Tibial nerve (tissue), 4 donors: Measurements from ENCODE around the gene BRK1. TPM values are rescaled to one million over a fixed set of nuclear protein-coding genes. Genes with fewer than 3 reads are reported as not detected.
"Not testable (repeated sequence)": the region's sequence is repeated elsewhere in the genome, so short reads cannot be mapped to it uniquely, and the experiment has no call there.

Experiments used
- DNase-seq, 2 donors: peaks; one replicate each; pipeline ENCODE4 v3.0.0-alpha.2; 2019; ENCODE audit warnings: low spot score in 2 of 2
- H3K27ac ChIP-seq, 4 donors: fragments of 200-600 bp; sonication (generic) in 3 of 4; one replicate each; pipeline ENCODE4 v1.5.1; 2017 to 2019; ENCODE audit warnings: mild to moderate bottlenecking in 1 of 4
- H3K27me3 ChIP-seq, 2 donors: fragments of 200-600 bp; sonication (generic) in 1 of 2; one replicate each; pipeline versions ENCODE4 v1.5.1 to v1.6.0; 2017 to 2019
- H3K36me3 ChIP-seq, 3 donors: fragments of 200-600 bp; sonication (generic); one replicate each; pipeline ENCODE4 v1.5.1; 2018 to 2019
- H3K4me1 ChIP-seq, 4 donors: fragments of 200-600 bp; sonication (generic) in 3 of 4; one replicate each; pipeline ENCODE4 v1.5.1; 2017 to 2019
- H3K4me3 ChIP-seq, 4 donors: fragments of 200-600 bp; sonication (generic) in 3 of 4; one replicate each; pipeline ENCODE4 v1.5.1; 2017 to 2019; ENCODE audit warnings: mild to moderate bottlenecking in 1 of 4, moderate library complexity in 1 of 4
- H3K9me3 ChIP-seq, 4 donors: fragments of 200-600 bp; sonication (generic) in 3 of 4; one replicate each; pipeline ENCODE4 v1.5.1; 2017 to 2019
- CTCF ChIP-seq, 5 experiments: fragments of 200-600 bp in 3 of 5; fragments of 450-650 bp in 2 of 5; sonication (generic) in 3 of 5; IDR thresholded peaks; one replicate each; pipeline ENCODE4 v1.5.1; 2016 to 2019; ENCODE audit warnings: antibody characterized with exemption in 5 of 5, mild to moderate bottlenecking in 3 of 5, moderate library complexity in 2 of 5
- EP300 ChIP-seq, 2 donors: sonication (generic); formaldehyde crosslinking; IDR thresholded peaks; one replicate each; pipeline ENCODE4 v1.6.1; 2017; ENCODE audit warnings: antibody characterized with exemption in 2 of 2, mild to moderate bottlenecking in 1 of 2
- POLR2A ChIP-seq, 2 donors: fragments of 450-650 bp; IDR thresholded peaks; one replicate each; pipeline ENCODE4 v1.6.1; 2017; ENCODE audit warnings: antibody characterized with exemption in 2 of 2, mild to moderate bottlenecking in 2 of 2, moderate library complexity in 2 of 2
- WGBS, 2 donors: methylation state at CpG; one replicate each; pipeline ENCODE4 v1.1.5; 2018; 5-methylcytosine and 5-hydroxymethylcytosine counted together
- total RNA-seq, 4 donors: library from RNA; depleted of rRNA; stranded (reverse); fragments of >200 nt; gene quantifications; one replicate each; pipeline ENCODE4 v1.1.0, GENCODE V29; 2016

Gene BRK1
- 10 to 100 TPM; 50.2 to 97.5 (median 77.5) TPM for total RNA-seq

- no peaks in the 10 kb centered on the region for H3K9me3 ChIP-seq
- H3K27ac ChIP-seq, result peak within 1 kb of the TSS; percentile 72 to 87 (median 79)
- peak in 1 of 5 experiments; percentile 41 for TF ChIP-seq CTCF (IDR thresholded peaks at IDR 0.05)
- peak; percentile 86 to 88 for TF ChIP-seq EP300 (IDR thresholded peaks at IDR 0.05)
- peak; percentile 63 to 84 for TF ChIP-seq POLR2A (IDR thresholded peaks at IDR 0.05)
- WGBS, 2 donors, result 0% methylated on average over 47 to 54 of the region's 54 CpGs
- no peaks in the 10 kb centered on the region for H3K27me3 ChIP-seq
- H3K4me1 ChIP-seq, result peaks cover 0 to 31% (median 18%) of the 10 kb centered on the region in 4 donors
- H3K4me3 ChIP-seq, result peak within 1 kb of the TSS; percentile 49 to 92 (median 82)
- H3K36me3 ChIP-seq, result peaks cover 0 to 19% (median 0%) of the 10 kb centered on the region in 3 donors
- DNase-seq, result peak; percentile 88 to 91
These were observed at the start of gene BRK1 for GRCh38 chr3:10115326-10116137. TSS of gene BRK1 (plus strand) at chr3:10115675. CDS start at chr3:10115702, 27 bp downstream.

DNA sequence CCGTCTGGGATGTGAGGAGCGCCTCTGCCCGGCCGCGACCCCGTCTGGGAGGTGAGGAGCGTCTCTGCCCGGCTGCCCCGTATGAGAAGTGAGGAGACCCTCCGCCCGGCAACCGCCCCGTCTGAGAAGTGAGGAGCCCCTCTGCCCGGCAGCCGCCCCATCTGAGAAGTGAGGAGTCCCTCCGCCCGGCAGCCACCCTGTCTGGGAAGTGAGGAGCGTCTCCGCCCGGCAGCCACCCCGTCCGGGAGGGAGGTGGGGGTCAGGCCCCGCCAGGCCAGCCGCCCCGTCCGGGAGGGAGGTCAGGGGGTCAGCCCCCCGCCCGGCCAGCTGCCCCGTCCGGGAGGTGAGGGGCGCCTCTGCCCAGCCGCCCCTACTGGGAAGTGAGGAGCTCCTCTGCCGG lies 45.4 kb upstream of the BRK1 start:
- WGBS, 2 donors, result 98% methylated on average over 17 of the region's 33 CpGs; no CpG with 5 or more reads in 1 of the 2 donors
- not testable (repeated sequence) for H3K4me1 ChIP-seq, H3K4me3 ChIP-seq, H3K27ac ChIP-seq, H3K36me3 ChIP-seq, H3K9me3 ChIP-seq, DNase-seq, H3K27me3 ChIP-seq

GRCh38 chr3:10074666-10075065 lies 40.8 kb upstream of the BRK1 start:
- H3K4me1 ChIP-seq, result no peaks in the 10 kb centered on the region
- H3K36me3 ChIP-seq, result no peaks in the 10 kb centered on the region
- no peak overlapping the region for H3K4me3 ChIP-seq
- no peaks in the 10 kb centered on the region for H3K27me3 ChIP-seq
- no peak overlapping the region for H3K27ac ChIP-seq
- TF ChIP-seq POLR2A (IDR thresholded peaks at IDR 0.05) (no peak), CTCF (IDR thresholded peaks at IDR 0.05) (no peak)
- no peaks in the 10 kb centered on the region for H3K9me3 ChIP-seq
- DNase-seq, result no peak

GRCh38 chr3:10081871-10082270 lies 33.6 kb upstream of the BRK1 start:
- H3K9me3 ChIP-seq, result no peaks in the 10 kb centered on the region
- no peak overlapping the region for H3K4me3 ChIP-seq
- no peaks in the 10 kb centered on the region for H3K36me3 ChIP-seq
- TF ChIP-seq POLR2A (IDR thresholded peaks at IDR 0.05) (no peak), CTCF (IDR thresholded peaks at IDR 0.05) (no peak), EP300 (IDR thresholded peaks at IDR 0.05) (no peak)
- DNase-seq, result no peak
- no peaks in the 10 kb centered on the region for H3K27me3 ChIP-seq
- no peaks in the 10 kb centered on the region for H3K4me1 ChIP-seq
- WGBS, 2 donors, result 92 to 95% methylated on average over 4 of the region's 4 CpGs
- no peak overlapping the region for H3K27ac ChIP-seq

- H3K4me1 ChIP-seq, result no peaks in the 10 kb centered on the region
- no peaks in the 10 kb centered on the region for H3K9me3 ChIP-seq
- no peak for TF ChIP-seq EP300 (IDR thresholded peaks at IDR 0.05)
- no peak for TF ChIP-seq POLR2A (IDR thresholded peaks at IDR 0.05)
- no peak for TF ChIP-seq CTCF (IDR thresholded peaks at IDR 0.05)
- DNase-seq, result no peak
- H3K27me3 ChIP-seq, result no peaks in the 10 kb centered on the region
- no peak overlapping the region for H3K27ac ChIP-seq
- H3K36me3 ChIP-seq, result no peaks in the 10 kb centered on the region
- 94 to 100% methylated on average over 1 of the region's 1 CpG for WGBS, 2 donors
- H3K4me3 ChIP-seq, result no peak overlapping the region
These were observed 29.7 kb upstream of the BRK1 start for GRCh38 chr3:10085738-10086137.
